ENCODE data around the gene CIDEC.

GRCh38 chr3:9893739-9894138 lies 13.7 kb upstream of the CIDEC start:
- TF ChIP-seq CTCF (conservative IDR thresholded peaks at IDR 0.05) (no peak), ZFX (IDR thresholded peaks at IDR 0.05) (no peak)

All from C4-2B (cell line).